ENCODE data around the gene ITGB1. TPM values are rescaled to one million over a fixed set of nuclear protein-coding genes. Genes with fewer than 3 reads are reported as not detected.
A peak's percentile ranks its signal among the peaks of the same experiment; 100 is the strongest.

Gene ITGB1
- polyA plus RNA-seq, 1 of the 3 experiments (the other 2 are of a cell fraction): 666 TPM

DNA sequence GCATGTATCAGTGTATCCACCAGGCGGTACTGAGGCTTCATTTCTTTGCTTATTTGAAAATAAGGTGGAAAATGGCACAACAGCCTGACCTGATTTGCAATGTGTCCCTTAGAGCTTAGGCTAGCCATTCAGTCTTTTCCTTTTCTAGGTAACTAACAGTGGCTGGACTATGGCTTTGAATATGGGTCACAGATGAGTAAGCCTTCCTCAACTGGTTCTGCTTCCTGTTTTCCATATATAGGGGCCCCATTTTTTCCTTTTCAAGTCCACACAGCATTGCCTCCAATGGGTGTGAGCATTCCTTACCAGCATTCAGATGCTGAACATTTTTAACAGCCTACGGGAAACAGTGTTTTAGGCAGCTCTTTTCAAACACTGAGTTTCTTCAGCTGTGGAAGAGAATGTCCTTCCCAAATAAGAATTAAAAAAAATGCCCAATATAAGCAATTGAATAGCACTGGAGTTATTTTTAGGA is 3.9 kb upstream of the ITGB1 start (continued):
- TF ChIP-seq, protein P1, sequence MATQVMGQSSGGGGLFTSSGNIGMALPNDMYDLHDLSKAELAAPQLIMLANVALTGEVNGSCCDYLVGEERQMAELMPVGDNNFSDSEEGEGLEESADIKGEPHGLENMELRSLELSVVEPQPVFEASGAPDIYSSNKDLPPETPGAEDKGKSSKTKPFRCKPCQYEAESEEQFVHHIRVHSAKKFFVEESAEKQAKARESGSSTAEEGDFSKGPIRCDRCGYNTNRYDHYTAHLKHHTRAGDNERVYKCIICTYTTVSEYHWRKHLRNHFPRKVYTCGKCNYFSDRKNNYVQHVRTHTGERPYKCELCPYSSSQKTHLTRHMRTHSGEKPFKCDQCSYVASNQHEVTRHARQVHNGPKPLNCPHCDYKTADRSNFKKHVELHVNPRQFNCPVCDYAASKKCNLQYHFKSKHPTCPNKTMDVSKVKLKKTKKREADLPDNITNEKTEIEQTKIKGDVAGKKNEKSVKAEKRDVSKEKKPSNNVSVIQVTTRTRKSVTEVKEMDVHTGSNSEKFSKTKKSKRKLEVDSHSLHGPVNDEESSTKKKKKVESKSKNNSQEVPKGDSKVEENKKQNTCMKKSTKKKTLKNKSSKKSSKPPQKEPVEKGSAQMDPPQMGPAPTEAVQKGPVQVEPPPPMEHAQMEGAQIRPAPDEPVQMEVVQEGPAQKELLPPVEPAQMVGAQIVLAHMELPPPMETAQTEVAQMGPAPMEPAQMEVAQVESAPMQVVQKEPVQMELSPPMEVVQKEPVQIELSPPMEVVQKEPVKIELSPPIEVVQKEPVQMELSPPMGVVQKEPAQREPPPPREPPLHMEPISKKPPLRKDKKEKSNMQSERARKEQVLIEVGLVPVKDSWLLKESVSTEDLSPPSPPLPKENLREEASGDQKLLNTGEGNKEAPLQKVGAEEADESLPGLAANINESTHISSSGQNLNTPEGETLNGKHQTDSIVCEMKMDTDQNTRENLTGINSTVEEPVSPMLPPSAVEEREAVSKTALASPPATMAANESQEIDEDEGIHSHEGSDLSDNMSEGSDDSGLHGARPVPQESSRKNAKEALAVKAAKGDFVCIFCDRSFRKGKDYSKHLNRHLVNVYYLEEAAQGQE (IDR thresholded peaks at IDR 0.05; ENCODE audit: low read depth, low read length): no peak
- TF ChIP-seq MXI1 (IDR thresholded peaks at IDR 0.05; ENCODE audit: low read depth, low read length) (no peak), CTCF (IDR thresholded peaks at IDR 0.05) (peak; percentile 33), YY1 (IDR thresholded peaks at IDR 0.05; ENCODE audit: low read depth) (peak; percentile 31; the same call in 1 of the 2 replicates), NRF1 (IDR thresholded peaks at IDR 0.05; ENCODE audit: low read depth, low read length) (no peak), ZBTB33 (IDR thresholded peaks at IDR 0.05; ENCODE audit: borderline replicate concordance, low read depth) (no peak), POLR2AphosphoS5 (IDR thresholded peaks at IDR 0.05; ENCODE audit: low read depth, low read length) (0 out of 2 replicates have a peak, but pooled peaks have one; percentile 9), FOXJ3 (CRISPR knock-in tag; IDR thresholded peaks at IDR 0.05) (no peak), FOSL2 (IDR thresholded peaks at IDR 0.05; ENCODE audit: borderline replicate concordance, low read depth) (0 out of 2 replicates have a peak, but pooled peaks have one; percentile 41), SIN3A (IDR thresholded peaks at IDR 0.05; ENCODE audit: borderline replicate concordance, low read depth, low read length) (no peak), TEAD4 (IDR thresholded peaks at IDR 0.05; ENCODE audit: borderline replicate concordance, insufficient read depth) (no peak), EP300 (IDR thresholded peaks at IDR 0.05; ENCODE audit: borderline replicate concordance in 1 of 2, low read depth in 1 of 2, low read length in 1 of 2) (0 out of 4 replicates have a peak, but pooled peaks of 1 of the 2 experiments have one; percentile 26), MEF2A (IDR thresholded peaks at IDR 0.05; ENCODE audit: borderline replicate concordance, low read depth) (0 out of 2 replicates have a peak, but pooled peaks have one; percentile 30), FOXM1 (IDR thresholded peaks at IDR 0.05; ENCODE audit: low read depth) (no peak)
